GM10847 (cell line): ENCODE results near the gene SPSB3.

ENCODE experiments used
- POLR2A ChIP-seq: IDR thresholded peaks from 2 replicates; pipeline ENCODE4 v1.6.1; 2011; ENCODE audit not compliant: insufficient read length; ENCODE audit errors: extremely low read depth

Gene SPSB3

GRCh38 chr16:1793578-1794220 lies 11.3 kb upstream of the SPSB3 start, which contains the start of gene IGFALS:
IGFALS (minus strand) TSS chr16:1793705; CDS start chr16:1793652, 53 bp downstream.
- no peak for TF ChIP-seq POLR2A

- TF ChIP-seq POLR2A: no peak
These were observed 10.6 kb upstream of the SPSB3 start for GRCh38 chr16:1792836-1793577.

- TF ChIP-seq POLR2A: no peak
These were observed 9.8 kb upstream of the SPSB3 start for GRCh38 chr16:1791943-1792812.

GRCh38 chr16:1791256-1791942 lies 9.0 kb upstream of the SPSB3 start:
- no peak for TF ChIP-seq POLR2A

- no peak for TF ChIP-seq POLR2A
These were observed 8.4 kb upstream of the SPSB3 start for GRCh38 chr16:1790611-1791255.

- TF ChIP-seq POLR2A: no peak
These were observed 7.9 kb upstream of the SPSB3 start for GRCh38 chr16:1790261-1790610.

- TF ChIP-seq POLR2A: no peak
These were observed 7.3 kb upstream of the SPSB3 start for GRCh38 chr16:1789643-1790045.

GRCh38 chr16:1788708-1789100 lies 6.3 kb upstream of the SPSB3 start:
- no peak for TF ChIP-seq POLR2A

GRCh38 chr16:1788095-1788707 lies 5.8 kb upstream of the SPSB3 start:
- TF ChIP-seq POLR2A: no peak

GRCh38 chr16:1787322-1788094 lies 5.1 kb upstream of the SPSB3 start:
- TF ChIP-seq POLR2A: no peak

- TF ChIP-seq POLR2A: no peak
These were observed 4.6 kb upstream of the SPSB3 start for GRCh38 chr16:1787056-1787321.

GRCh38 chr16:1786242-1787055 lies 4.1 kb upstream of the SPSB3 start:
- TF ChIP-seq POLR2A: no peak

GRCh38 chr16:1785846-1786170 lies 3.4 kb upstream of the SPSB3 start:
- TF ChIP-seq POLR2A: no peak
